Activated naive CD4-positive, alpha-beta T cell treated with Interleukin-2 at 50 U/mL for 16 hours (primary cell): ENCODE data around the gene COMMD1.
"Not testable (repeated sequence)": the region's sequence is repeated elsewhere in the genome, so short reads cannot be mapped to it uniquely, and the experiment has no call there.

ENCODE experiments used
- DNase-seq: peaks from one replicate; pipeline ENCODE4 v3.0.0-alpha.2; 2020

Gene COMMD1

GRCh38 chr2:62091471-62091870 lies 186.0 kb downstream of the COMMD1 start:
- no peak for DNase-seq

GRCh38 chr2:62099050-62099449 lies 193.6 kb downstream of the COMMD1 start:
- no peak for DNase-seq

GRCh38 chr2:62099523-62100175 lies 194.2 kb downstream of the COMMD1 start:
- no peak for DNase-seq

GRCh38 chr2:62101886-62102285 lies 196.4 kb downstream of the COMMD1 start:
- DNase-seq, result no peak

- DNase-seq, result no peak
Measured at GRCh38 chr2:62102402-62102920, 197.0 kb downstream of the COMMD1 start.

GRCh38 chr2:62109554-62109953 lies 204.1 kb downstream of the COMMD1 start:
- DNase-seq, result no peak

- no peak for DNase-seq
Measured at GRCh38 chr2:62110415-62111025, 205.0 kb downstream of the COMMD1 start.

GRCh38 chr2:62112179-62112578 lies 206.7 kb downstream of the COMMD1 start:
- no peak for DNase-seq

GRCh38 chr2:62114564-62114963 lies 209.1 kb downstream of the COMMD1 start:
- DNase-seq, result no peak

GRCh38 chr2:62116983-62117382 lies 211.5 kb downstream of the COMMD1 start:
- DNase-seq, result no peak

- no peak for DNase-seq
Measured at GRCh38 chr2:62118160-62118559, 212.7 kb downstream of the COMMD1 start.

GRCh38 chr2:62119311-62119974 lies 214.0 kb downstream of the COMMD1 start:
- no peak for DNase-seq

- DNase-seq, result not testable (repeated sequence)
Measured at GRCh38 chr2:62126239-62126638, 220.8 kb downstream of the COMMD1 start.

- no peak for DNase-seq
Measured at GRCh38 chr2:62133320-62133823, 227.9 kb downstream of the COMMD1 start.

GRCh38 chr2:62136956-62137830 lies 231.7 kb downstream of the COMMD1 start:
- DNase-seq, result no peak

- no peak for DNase-seq
Measured at GRCh38 chr2:62140426-62141141, 235.1 kb downstream of the COMMD1 start.

GRCh38 chr2:62141142-62141740 lies 235.8 kb downstream of the COMMD1 start:
- DNase-seq, result no peak

GRCh38 chr2:62142054-62142453 lies 236.6 kb downstream of the COMMD1 start:
- no peak for DNase-seq

GRCh38 chr2:62143696-62144095 lies 238.2 kb downstream of the COMMD1 start:
- DNase-seq, result no peak

- DNase-seq, result no peak
Measured at GRCh38 chr2:62144689-62145477, 239.4 kb downstream of the COMMD1 start.
